Caco-2 (cell line): ENCODE measurements around the gene TRAF3IP1. TPM values are rescaled to one million over a fixed set of nuclear protein-coding genes. Genes with fewer than 3 reads are reported as not detected.
"Not testable (repeated sequence)": the region's sequence is repeated elsewhere in the genome, so short reads cannot be mapped to it uniquely, and the experiment has no call there.

Source experiments
- BruUV-seq: library from RNA; stranded (reverse); fragments of 400-500 nt; replicated peaks from 2 replicates; lab custom pipeline; 2021; lab: Mats Ljungman, UMichigan
- CTCF ChIA-PET: fragments of 300-600 bp; sonication (Branson Sonifier 250); formaldehyde crosslinking; loops from one replicate; lab custom pipeline; 2022; ENCODE audit warnings: antibody characterized with exemption; lab: Charles Lee
- POLR2A ChIA-PET: fragments of 300-600 bp; sonication (Branson Sonifier 250); formaldehyde crosslinking; loops from one replicate; lab custom pipeline; 2022; ENCODE audit warnings: antibody characterized with exemption; lab: Charles Lee
- DNase-seq, 2 experiments: peaks; one replicate each; pipeline versions ENCODE4 v3.0.0 to v3.0.0-alpha.2; 2020 to 2022
- H3K27me3 ChIP-seq: replicated peaks from 2 replicates; pipeline ENCODE4 v1.6.0; 2011; ENCODE audit warnings: low read length; ENCODE audit not compliant: control insufficient read depth, insufficient read depth
- H3K36me3 ChIP-seq: 2 replicates; pipeline ENCODE4 v1.5.1; 2011; ENCODE audit warnings: low read length; ENCODE audit not compliant: control insufficient read depth, insufficient read depth
- H3K4me1 ChIP-seq: fragments of 250-450 bp; sonication (Bioruptor Pico); 2 replicates; pipeline ENCODE4 v1.5.1; 2020; ENCODE audit warnings: mild to moderate bottlenecking
- H3K4me3 ChIP-seq: 2 replicates; pipeline ENCODE4 v1.5.1; 2011; ENCODE audit warnings: low read depth, mild to moderate bottlenecking, control low read depth, low read length
- H3K9me3 ChIP-seq: fragments of 250-450 bp; sonication (Bioruptor Pico); 2 replicates; pipeline ENCODE4 v1.5.1; 2020; ENCODE audit warnings: mild to moderate bottlenecking, moderate library complexity
- H3K27ac Mint-ChIP-seq: one replicate; pipeline ENCODE4 v1.8.0; 2022; ENCODE audit warnings: mixed read lengths; ENCODE audit not compliant: unreplicated experiment
- H3K27me3 Mint-ChIP-seq: one replicate; pipeline ENCODE4 v1.8.0; 2022; ENCODE audit warnings: mixed read lengths; ENCODE audit not compliant: insufficient read depth, unreplicated experiment
- H3K36me3 Mint-ChIP-seq: one replicate; pipeline ENCODE4 v1.8.0; 2022; ENCODE audit warnings: mild to moderate bottlenecking, mixed read lengths; ENCODE audit not compliant: insufficient read depth, unreplicated experiment
- H3K4me1 Mint-ChIP-seq: one replicate; pipeline ENCODE4 v1.8.0; 2022; ENCODE audit warnings: low read depth, mixed read lengths; ENCODE audit not compliant: unreplicated experiment
- H3K4me3 Mint-ChIP-seq: one replicate; pipeline ENCODE4 v1.8.0; 2022; ENCODE audit warnings: mild to moderate bottlenecking, moderate library complexity, mixed read lengths; ENCODE audit not compliant: unreplicated experiment
- H3K9me3 Mint-ChIP-seq: one replicate; pipeline ENCODE4 v1.8.0; 2022; ENCODE audit warnings: mixed read lengths; ENCODE audit not compliant: unreplicated experiment
- intact Hi-C: fragments of 100-400 bp; cut with micrococcal nuclease; formaldehyde crosslinking; loops from one replicate; pipeline ENCODE4 v1.10.0; 2022; ENCODE audit not compliant: unreplicated experiment
- total RNA-seq: library from RNA; stranded (reverse); gene quantifications from 2 replicates; pipeline ENCODE4 v1.2.3, GENCODE V29; 2022
- TF ChIP-seq, protein P1 (sequence below), 2 experiments: fragments of 200-600 bp in 1 of 2; IDR thresholded peaks; 1 replicate in 1 of 2; 2 replicates in 1 of 2; pipeline versions ENCODE4 v1.5.1 to v1.8.0; 2011 to 2022; ENCODE audit warnings: antibody characterized with exemption in 1 of 2, control low read depth in 1 of 2, inconsistent platforms in 1 of 2, low read depth in 1 of 2, low read length in 1 of 2, mild to moderate bottlenecking in 1 of 2, moderate library complexity in 1 of 2; ENCODE audit not compliant: insufficient read depth in 1 of 2, severe bottlenecking in 1 of 2, unreplicated experiment in 1 of 2

Gene TRAF3IP1
- total RNA-seq, 1 experiment from 2014 or later: 7.4 TPM

- Mint-ChIP-seq H3K9me3 (no peaks in the 10 kb centered on the region), H3K4me3 (peak overlapping the region; percentile 68), H3K27ac (no peak overlapping the region), H3K36me3 (no peaks in the 10 kb centered on the region), H3K27me3 (no peaks in the 10 kb centered on the region), H3K4me1 (no peaks in the 10 kb centered on the region)
- H3K4me1 ChIP-seq: no peaks in the 10 kb centered on the region
- H3K9me3 ChIP-seq: no peaks in the 10 kb centered on the region
- H3K4me3 ChIP-seq: peak overlapping the region; percentile 45
- no peaks in the 10 kb centered on the region for H3K27me3 ChIP-seq
- POLR2A ChIA-PET: no interaction called here
- CTCF ChIA-PET: no interaction called here
- intact Hi-C loops: no loop called here
- TF ChIP-seq, protein P1, sequence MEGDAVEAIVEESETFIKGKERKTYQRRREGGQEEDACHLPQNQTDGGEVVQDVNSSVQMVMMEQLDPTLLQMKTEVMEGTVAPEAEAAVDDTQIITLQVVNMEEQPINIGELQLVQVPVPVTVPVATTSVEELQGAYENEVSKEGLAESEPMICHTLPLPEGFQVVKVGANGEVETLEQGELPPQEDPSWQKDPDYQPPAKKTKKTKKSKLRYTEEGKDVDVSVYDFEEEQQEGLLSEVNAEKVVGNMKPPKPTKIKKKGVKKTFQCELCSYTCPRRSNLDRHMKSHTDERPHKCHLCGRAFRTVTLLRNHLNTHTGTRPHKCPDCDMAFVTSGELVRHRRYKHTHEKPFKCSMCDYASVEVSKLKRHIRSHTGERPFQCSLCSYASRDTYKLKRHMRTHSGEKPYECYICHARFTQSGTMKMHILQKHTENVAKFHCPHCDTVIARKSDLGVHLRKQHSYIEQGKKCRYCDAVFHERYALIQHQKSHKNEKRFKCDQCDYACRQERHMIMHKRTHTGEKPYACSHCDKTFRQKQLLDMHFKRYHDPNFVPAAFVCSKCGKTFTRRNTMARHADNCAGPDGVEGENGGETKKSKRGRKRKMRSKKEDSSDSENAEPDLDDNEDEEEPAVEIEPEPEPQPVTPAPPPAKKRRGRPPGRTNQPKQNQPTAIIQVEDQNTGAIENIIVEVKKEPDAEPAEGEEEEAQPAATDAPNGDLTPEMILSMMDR (IDR thresholded peaks at IDR 0.05; ENCODE audit: insufficient read depth in 1 of 2, low read depth in 1 of 2, low read length in 1 of 2, severe bottlenecking in 1 of 2, unreplicated experiment in 1 of 2): no peak
- no peaks in the 10 kb centered on the region for H3K36me3 ChIP-seq
- DNase-seq: peak in 1 of 2 experiments; percentile 17
- no TSS peak for BruUV-seq
These were observed 447 bp downstream of the TRAF3IP1 start for GRCh38 chr2:238320648-238321281.

- H3K4me1 ChIP-seq: no peaks in the 10 kb centered on the region
- no peaks in the 10 kb centered on the region for H3K36me3 Mint-ChIP-seq
- no peak for DNase-seq
- intact Hi-C loops: no loop called here
- H3K4me3 ChIP-seq: peak overlapping the region; percentile 45
- no peaks in the 10 kb centered on the region for H3K36me3 ChIP-seq
- ChIA-PET CTCF (no interaction called here), POLR2A (interaction anchor here (0.5 kb wide), 1 partner anchor 22 kb away, joined by 4 read pairs; no protein-coding TSS in a partner anchor)
- H3K4me1 Mint-ChIP-seq: no peaks in the 10 kb centered on the region
- no TSS peak for BruUV-seq
- no peaks in the 10 kb centered on the region for H3K27me3 ChIP-seq
- H3K4me3 Mint-ChIP-seq: peak overlapping the region; percentile 68
- H3K9me3 Mint-ChIP-seq: no peaks in the 10 kb centered on the region
- H3K27ac Mint-ChIP-seq: no peak overlapping the region
- no peaks in the 10 kb centered on the region for H3K9me3 ChIP-seq
- TF ChIP-seq, protein P1 (IDR thresholded peaks at IDR 0.05; ENCODE audit: insufficient read depth in 1 of 2, low read depth in 1 of 2, low read length in 1 of 2, severe bottlenecking in 1 of 2, unreplicated experiment in 1 of 2): no peak
- no peaks in the 10 kb centered on the region for H3K27me3 Mint-ChIP-seq
These were observed 1.1 kb downstream of the TRAF3IP1 start for GRCh38 chr2:238321467-238321866.

- H3K9me3 Mint-ChIP-seq: no peaks in the 10 kb centered on the region
- no peaks in the 10 kb centered on the region for H3K9me3 ChIP-seq
- TF ChIP-seq, protein P1 (IDR thresholded peaks at IDR 0.05; ENCODE audit: insufficient read depth in 1 of 2, low read depth in 1 of 2, low read length in 1 of 2, severe bottlenecking in 1 of 2, unreplicated experiment in 1 of 2): no peak
- intact Hi-C loops: no loop called here
- DNase-seq: no peak
- no peaks in the 10 kb centered on the region for H3K4me1 ChIP-seq
- no peak overlapping the region for H3K27ac Mint-ChIP-seq
- ChIA-PET POLR2A (no interaction called here), CTCF (no interaction called here)
- no peak overlapping the region for H3K4me3 ChIP-seq
- no peaks in the 10 kb centered on the region for H3K36me3 ChIP-seq
- H3K27me3 ChIP-seq: no peaks in the 10 kb centered on the region
- no peaks in the 10 kb centered on the region for H3K4me1 Mint-ChIP-seq
- H3K4me3 Mint-ChIP-seq: no peak overlapping the region
- no TSS peak for BruUV-seq
- no peaks in the 10 kb centered on the region for H3K27me3 Mint-ChIP-seq
- H3K36me3 Mint-ChIP-seq: no peaks in the 10 kb centered on the region
These were observed 1.7 kb downstream of the TRAF3IP1 start for GRCh38 chr2:238322001-238322411.

- BruUV-seq, H3K27ac Mint-ChIP-seq, H3K4me3 Mint-ChIP-seq, H3K36me3 Mint-ChIP-seq, DNase-seq, H3K27me3 ChIP-seq, H3K9me3 Mint-ChIP-seq, H3K36me3 ChIP-seq, H3K27me3 Mint-ChIP-seq, H3K4me3 ChIP-seq, intact Hi-C loops, H3K4me1 ChIP-seq, CTCF ChIA-PET, H3K4me1 Mint-ChIP-seq, H3K9me3 ChIP-seq, POLR2A ChIA-PET: not testable (repeated sequence)
These were observed 3.9 kb downstream of the TRAF3IP1 start for GRCh38 chr2:238324248-238324647.
